ENCODE results near the gene CERT1. TPM values are rescaled to one million over a fixed set of nuclear protein-coding genes. Genes with fewer than 3 reads are reported as not detected.

The CERT1 gene
- total RNA-seq, 1 donor from 2014 or later: 33.1 TPM

DNA sequence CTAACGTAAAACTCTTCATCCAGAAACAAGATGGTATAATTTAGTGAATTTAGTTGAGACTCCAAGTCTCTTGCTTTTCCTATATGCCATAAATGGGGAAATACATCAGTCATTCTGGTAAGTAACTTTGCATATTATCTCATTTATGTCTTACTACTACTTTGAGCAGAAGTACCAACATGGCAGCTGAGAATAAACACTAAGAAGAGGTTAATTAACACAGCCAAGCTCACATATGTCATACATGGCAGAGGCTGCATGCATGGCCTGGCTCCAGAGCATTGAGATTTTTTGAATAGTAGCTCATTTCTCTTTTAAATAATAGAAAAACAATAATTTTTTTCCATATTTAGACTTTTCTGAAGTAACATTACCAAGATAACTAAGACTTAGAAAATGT, 54.3 kb downstream of the CERT1 start:
- Mint-ChIP-seq H3K4me1 (ENCODE audit: unreplicated experiment) (peaks cover 4% of the 10 kb centered on the region), H3K9me3 (ENCODE audit: unreplicated experiment) (peaks cover 2% of the 10 kb centered on the region), H3K36me3 (ENCODE audit: unreplicated experiment) (peaks cover 23% of the 10 kb centered on the region), H3K27ac (ENCODE audit: unreplicated experiment) (no peak overlapping the region), H3K4me3 (ENCODE audit: unreplicated experiment) (no peak overlapping the region), H3K27me3 (ENCODE audit: unreplicated experiment) (no peaks in the 10 kb centered on the region)
- no peak for DNase-seq (ENCODE audit: extremely low spot score, unreplicated experiment)
- TF ChIP-seq, protein P1, sequence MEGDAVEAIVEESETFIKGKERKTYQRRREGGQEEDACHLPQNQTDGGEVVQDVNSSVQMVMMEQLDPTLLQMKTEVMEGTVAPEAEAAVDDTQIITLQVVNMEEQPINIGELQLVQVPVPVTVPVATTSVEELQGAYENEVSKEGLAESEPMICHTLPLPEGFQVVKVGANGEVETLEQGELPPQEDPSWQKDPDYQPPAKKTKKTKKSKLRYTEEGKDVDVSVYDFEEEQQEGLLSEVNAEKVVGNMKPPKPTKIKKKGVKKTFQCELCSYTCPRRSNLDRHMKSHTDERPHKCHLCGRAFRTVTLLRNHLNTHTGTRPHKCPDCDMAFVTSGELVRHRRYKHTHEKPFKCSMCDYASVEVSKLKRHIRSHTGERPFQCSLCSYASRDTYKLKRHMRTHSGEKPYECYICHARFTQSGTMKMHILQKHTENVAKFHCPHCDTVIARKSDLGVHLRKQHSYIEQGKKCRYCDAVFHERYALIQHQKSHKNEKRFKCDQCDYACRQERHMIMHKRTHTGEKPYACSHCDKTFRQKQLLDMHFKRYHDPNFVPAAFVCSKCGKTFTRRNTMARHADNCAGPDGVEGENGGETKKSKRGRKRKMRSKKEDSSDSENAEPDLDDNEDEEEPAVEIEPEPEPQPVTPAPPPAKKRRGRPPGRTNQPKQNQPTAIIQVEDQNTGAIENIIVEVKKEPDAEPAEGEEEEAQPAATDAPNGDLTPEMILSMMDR (IDR thresholded peaks at IDR 0.05): no peak

DNA sequence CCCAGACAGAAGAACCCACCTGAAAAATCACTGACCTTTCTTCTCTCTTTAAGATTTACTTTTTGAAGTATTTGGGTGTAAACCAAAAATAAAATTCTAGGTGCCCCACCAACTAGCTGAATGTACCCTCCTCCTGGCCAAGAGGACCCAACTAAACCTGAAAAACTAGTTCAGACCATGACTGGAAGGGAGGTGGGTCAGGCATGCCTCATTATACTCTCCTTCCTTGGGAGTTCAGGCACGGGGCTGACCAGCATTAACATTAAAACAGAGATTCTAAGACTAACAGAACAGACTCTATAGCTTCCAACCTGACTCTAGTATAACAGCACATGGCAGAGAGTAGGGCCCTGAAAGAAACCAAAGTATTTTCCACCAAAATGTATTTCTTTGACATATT, 61.4 kb downstream of the CERT1 start:
- H3K27me3 Mint-ChIP-seq (ENCODE audit: unreplicated experiment): no peaks in the 10 kb centered on the region
- H3K4me1 Mint-ChIP-seq (ENCODE audit: unreplicated experiment): no peaks in the 10 kb centered on the region
- H3K4me3 Mint-ChIP-seq (ENCODE audit: unreplicated experiment): no peak overlapping the region
- H3K9me3 Mint-ChIP-seq (ENCODE audit: unreplicated experiment): peaks cover 13% of the 10 kb centered on the region
- TF ChIP-seq, protein P1 (IDR thresholded peaks at IDR 0.05): no peak
- H3K36me3 Mint-ChIP-seq (ENCODE audit: unreplicated experiment): peaks cover 24% of the 10 kb centered on the region
- no peak for DNase-seq (ENCODE audit: extremely low spot score, unreplicated experiment)
- no peak overlapping the region for H3K27ac Mint-ChIP-seq (ENCODE audit: unreplicated experiment)

DNA sequence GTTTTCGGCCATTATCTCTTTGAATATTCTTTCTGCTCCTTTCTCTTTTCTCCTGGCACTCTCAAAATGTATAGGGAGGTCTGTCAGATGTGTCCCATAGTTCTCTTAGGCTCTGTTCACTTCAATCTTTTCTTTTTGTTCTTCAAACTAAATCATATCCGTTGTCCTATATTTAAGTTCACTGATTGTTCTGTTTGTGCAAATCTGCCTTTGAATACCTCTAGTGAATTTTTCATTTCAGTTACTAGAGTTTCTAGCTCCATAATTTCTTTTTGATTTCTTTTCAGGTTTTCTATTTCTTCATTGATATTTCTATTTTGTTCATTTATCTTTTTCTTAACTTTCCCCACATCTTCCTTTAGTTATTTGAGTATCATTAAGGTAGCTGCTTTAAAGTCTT, 65.4 kb downstream of the CERT1 start:
- Mint-ChIP-seq H3K27ac (ENCODE audit: unreplicated experiment) (no peak overlapping the region), H3K36me3 (ENCODE audit: unreplicated experiment) (peaks cover 29% of the 10 kb centered on the region), H3K9me3 (ENCODE audit: unreplicated experiment) (peaks cover 26% of the 10 kb centered on the region)

DNA sequence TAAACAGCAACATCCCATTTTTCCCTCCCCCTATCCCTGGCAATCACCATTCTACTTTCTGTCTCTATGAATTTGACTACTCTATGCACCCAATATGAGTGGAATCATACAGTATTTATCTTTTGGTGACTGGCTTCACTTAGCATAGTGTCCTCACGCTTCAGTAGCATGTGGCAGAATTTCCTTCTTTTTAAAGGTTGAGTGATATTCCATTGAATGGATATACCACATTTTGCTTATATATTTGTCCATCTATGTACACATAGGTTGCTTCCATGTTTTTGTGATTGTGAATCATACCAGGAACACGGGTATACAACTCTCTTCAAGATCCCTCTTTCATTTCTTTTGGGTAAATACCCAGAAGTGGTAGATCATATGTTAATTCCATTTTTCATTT, 69.9 kb downstream of the CERT1 start:
- no peak for DNase-seq (ENCODE audit: extremely low spot score, unreplicated experiment)
- TF ChIP-seq, protein P1 (IDR thresholded peaks at IDR 0.05): no peak
- peaks cover 23% of the 10 kb centered on the region for H3K36me3 Mint-ChIP-seq (ENCODE audit: unreplicated experiment)
- no peaks in the 10 kb centered on the region for H3K27me3 Mint-ChIP-seq (ENCODE audit: unreplicated experiment)
- H3K27ac Mint-ChIP-seq (ENCODE audit: unreplicated experiment): no peak overlapping the region
- H3K4me1 Mint-ChIP-seq (ENCODE audit: unreplicated experiment): no peaks in the 10 kb centered on the region
- peaks cover 21% of the 10 kb centered on the region for H3K9me3 Mint-ChIP-seq (ENCODE audit: unreplicated experiment)
- H3K4me3 Mint-ChIP-seq (ENCODE audit: unreplicated experiment): no peak overlapping the region

More for the DNA sequence above, 65.4 kb downstream of the CERT1 start:
- DNase-seq (ENCODE audit: extremely low spot score, unreplicated experiment): no peak
- Mint-ChIP-seq H3K27me3 (ENCODE audit: unreplicated experiment) (no peaks in the 10 kb centered on the region), H3K4me3 (ENCODE audit: unreplicated experiment) (no peak overlapping the region), H3K4me1 (ENCODE audit: unreplicated experiment) (no peaks in the 10 kb centered on the region)
- TF ChIP-seq, protein P1 (IDR thresholded peaks at IDR 0.05): no peak

DNA sequence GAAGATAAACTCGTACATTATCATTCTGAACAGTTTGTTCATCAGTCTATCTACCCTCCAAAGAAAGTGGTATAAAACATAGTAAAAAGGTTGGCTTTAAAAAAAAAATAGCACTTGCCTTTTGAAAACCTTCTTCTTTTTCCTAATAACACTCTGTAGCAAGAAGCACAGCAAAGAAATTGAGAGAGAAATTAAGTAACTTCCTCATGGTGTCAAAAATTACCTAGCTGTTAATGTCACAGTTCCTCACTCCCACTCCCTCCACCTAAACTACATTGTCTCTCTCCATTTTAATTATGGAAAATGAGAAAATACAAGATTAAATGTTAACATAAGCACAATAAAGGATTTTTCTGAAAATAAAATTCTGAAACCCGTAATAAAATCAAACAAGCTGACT, 72.2 kb downstream of the CERT1 start:
- H3K27me3 Mint-ChIP-seq (ENCODE audit: unreplicated experiment): no peaks in the 10 kb centered on the region
- peaks cover 7% of the 10 kb centered on the region for H3K4me1 Mint-ChIP-seq (ENCODE audit: unreplicated experiment)
- H3K9me3 Mint-ChIP-seq (ENCODE audit: unreplicated experiment): peaks cover 13% of the 10 kb centered on the region
- no peak overlapping the region for H3K4me3 Mint-ChIP-seq (ENCODE audit: unreplicated experiment)
- DNase-seq (ENCODE audit: extremely low spot score, unreplicated experiment): no peak
- TF ChIP-seq, protein P1 (IDR thresholded peaks at IDR 0.05): no peak
- no peak overlapping the region for H3K27ac Mint-ChIP-seq (ENCODE audit: unreplicated experiment)
- peaks cover 17% of the 10 kb centered on the region for H3K36me3 Mint-ChIP-seq (ENCODE audit: unreplicated experiment)

Measured in osteocyte (in vitro differentiated cells).